Parathyroid adenoma (tissue), 2 donors: ENCODE results near the gene ACTN4.

Source experiments
- H2AFZ ChIP-seq: fragments of 300-600 bp; sonication (generic); one replicate; pipeline ENCODE4 v1.7.0; 2017; ENCODE audit warnings: antibody characterized with exemption, mild to moderate bottlenecking
- H3K27ac ChIP-seq: fragments of 300-600 bp; sonication (generic); one replicate; pipeline ENCODE4 v1.7.0; 2017
- H3K27me3 ChIP-seq: fragments of 300-600 bp; sonication (generic); one replicate; pipeline ENCODE4 v1.7.0; 2017; ENCODE audit warnings: low read length; ENCODE audit not compliant: control insufficient read depth, insufficient read depth
- H3K36me3 ChIP-seq: fragments of 300-600 bp; sonication (generic); one replicate; pipeline ENCODE4 v1.7.0; 2017; ENCODE audit warnings: low read length; ENCODE audit not compliant: control insufficient read depth, insufficient read depth
- H3K4me1 ChIP-seq: fragments of 300-600 bp; sonication (generic); one replicate; pipeline ENCODE4 v1.7.0; 2017; ENCODE audit warnings: control low read depth
- H3K4me2 ChIP-seq: fragments of 300-600 bp; sonication (generic); one replicate; pipeline ENCODE4 v1.7.0; 2017; ENCODE audit warnings: low read length
- H3K4me3 ChIP-seq: fragments of 300-600 bp; sonication (generic); one replicate; pipeline ENCODE4 v1.7.0; 2017; ENCODE audit warnings: low read depth, low read length
- H3K79me2 ChIP-seq: fragments of 300-600 bp; sonication (generic); one replicate; pipeline ENCODE4 v1.7.0; 2017; ENCODE audit warnings: control low read depth
- H3K9ac ChIP-seq: fragments of 300-600 bp; sonication (generic); one replicate; pipeline ENCODE4 v1.7.0; 2017; ENCODE audit warnings: mild to moderate bottlenecking
- H3K9me3 ChIP-seq: fragments of 300-600 bp; sonication (generic); one replicate; pipeline ENCODE4 v1.7.0; 2017; ENCODE audit warnings: low read length; ENCODE audit not compliant: control insufficient read depth
- CTCF ChIP-seq: fragments of 300-600 bp; sonication (generic); IDR thresholded peaks from one replicate; pipeline ENCODE4 v1.7.0; 2017; ENCODE audit warnings: antibody characterized with exemption, mild to moderate bottlenecking
- donor health status: primary hyperparathyroidism.

ACTN4 gene

GRCh38 chr19:38676023-38676877 is 28.8 kb downstream of the ACTN4 start:
- no peak for TF ChIP-seq CTCF
- H3K36me3 ChIP-seq = no peaks in the 10 kb centered on the region
- no peak overlapping the region for H3K4me2 ChIP-seq
- peak overlapping the region; percentile 100 for H3K27ac ChIP-seq
- no peak overlapping the region for H3K4me3 ChIP-seq
- H2AFZ ChIP-seq = no peak overlapping the region
- H3K79me2 ChIP-seq = peaks cover 59% of the 10 kb centered on the region
- H3K9ac ChIP-seq = no peak overlapping the region
- H3K9me3 ChIP-seq = no peaks in the 10 kb centered on the region
- peaks cover 74% of the 10 kb centered on the region for H3K4me1 ChIP-seq
- H3K27me3 ChIP-seq = no peaks in the 10 kb centered on the region

GRCh38 chr19:38676878-38677646 is 29.6 kb downstream of the ACTN4 start:
- no peak overlapping the region for H3K4me3 ChIP-seq
- H3K36me3 ChIP-seq = no peaks in the 10 kb centered on the region
- H3K4me1 ChIP-seq = peaks cover 82% of the 10 kb centered on the region
- H3K9ac ChIP-seq = no peak overlapping the region
- no peaks in the 10 kb centered on the region for H3K27me3 ChIP-seq
- no peaks in the 10 kb centered on the region for H3K9me3 ChIP-seq
- H3K79me2 ChIP-seq = peaks cover 63% of the 10 kb centered on the region
- H3K27ac ChIP-seq = peak overlapping the region; percentile 100
- no peak for TF ChIP-seq CTCF
- no peak overlapping the region for H3K4me2 ChIP-seq
- no peak overlapping the region for H2AFZ ChIP-seq

- Histone ChIP-seq H3K4me3 (peak overlapping the region; percentile 17), H2AFZ (no peak overlapping the region), H3K79me2 (peaks cover 69% of the 10 kb centered on the region), H3K36me3 (no peaks in the 10 kb centered on the region), H3K4me2 (peak overlapping the region; percentile 48), H3K9ac (no peak overlapping the region), H3K27me3 (no peaks in the 10 kb centered on the region), H3K4me1 (peaks cover 95% of the 10 kb centered on the region), H3K9me3 (no peaks in the 10 kb centered on the region), H3K27ac (peak overlapping the region; percentile 100)
- TF ChIP-seq CTCF = no peak
Observed at GRCh38 chr19:38678217-38678890, 30.9 kb downstream of the ACTN4 start.

GRCh38 chr19:38678891-38679494 is 31.5 kb downstream of the ACTN4 start:
- H3K4me2 ChIP-seq = peak overlapping the region; percentile 48
- TF ChIP-seq CTCF = no peak
- H3K4me3 ChIP-seq = no peak overlapping the region
- no peak overlapping the region for H3K9ac ChIP-seq
- H3K27ac ChIP-seq = peak overlapping the region; percentile 100
- H2AFZ ChIP-seq = no peak overlapping the region
- H3K4me1 ChIP-seq = peaks cover 96% of the 10 kb centered on the region
- H3K79me2 ChIP-seq = peaks cover 67% of the 10 kb centered on the region
- H3K9me3 ChIP-seq = no peaks in the 10 kb centered on the region
- no peaks in the 10 kb centered on the region for H3K27me3 ChIP-seq
- no peaks in the 10 kb centered on the region for H3K36me3 ChIP-seq
